GM10847 (cell line): ENCODE results near the gene POTEE.
"Not testable (repeated sequence)": the region's sequence is repeated elsewhere in the genome, so short reads cannot be mapped to it uniquely, and the experiment has no call there.

Experiments
- POLR2A ChIP-seq: IDR thresholded peaks from 2 replicates; pipeline ENCODE4 v1.6.1; 2011; ENCODE audit not compliant: insufficient read length; ENCODE audit errors: extremely low read depth

The POTEE gene

GRCh38 chr2:131209030-131209772 lies at the start of gene POTEE:
TSS of gene POTEE (plus strand) at chr2:131209536. CDS start at chr2:131218403, 8,867 bp downstream.
- TF ChIP-seq POLR2A: not testable (repeated sequence)

GRCh38 chr2:131168538-131168937 lies 40.8 kb upstream of the POTEE start:
- no peak for TF ChIP-seq POLR2A

GRCh38 chr2:131201098-131201497 lies 8.2 kb upstream of the POTEE start:
- TF ChIP-seq POLR2A: no peak
